HepG2 (cell line): ENCODE data around the gene CLDND2. TPM values are rescaled to one million over a fixed set of nuclear protein-coding genes. Genes with fewer than 3 reads are reported as not detected.

Experiments
- HIC2 ChIP-seq: sonication (generic); formaldehyde crosslinking; IDR thresholded peaks from 2 replicates; pipeline ENCODE4 v1.9.0; 2022; ENCODE audit warnings: low read depth, missing genetic modification reagents
- KAT2B ChIP-seq: fragments of 150-350 bp; IDR thresholded peaks from 2 replicates; pipeline ENCODE4 v1.6.1; 2014; ENCODE audit warnings: low read depth, low read length, borderline replicate concordance
- KMT2A ChIP-seq: sonication (generic); formaldehyde crosslinking; IDR thresholded peaks from 2 replicates; pipeline ENCODE4 v1.4.0; 2020; ENCODE audit warnings: missing genetic modification reagents
- MTF1 ChIP-seq: sonication (generic); formaldehyde crosslinking; IDR thresholded peaks from 2 replicates; pipeline ENCODE4 v1.5.0; 2020; ENCODE audit warnings: missing genetic modification reagents
- NR1H2 ChIP-seq: sonication (generic); formaldehyde crosslinking; IDR thresholded peaks from 2 replicates; pipeline ENCODE4 v1.8.1; 2022; ENCODE audit warnings: low read depth, missing genetic modification reagents, borderline replicate concordance
- SIN3B ChIP-seq: fragments of 150-350 bp; IDR thresholded peaks from 2 replicates; pipeline ENCODE4 v1.6.1; 2014; ENCODE audit warnings: low read length
- STAT5B ChIP-seq: sonication (generic); formaldehyde crosslinking; IDR thresholded peaks from 2 replicates; pipeline ENCODE4 v1.4.0; 2020; ENCODE audit warnings: missing genetic modification reagents
- TSC22D2 ChIP-seq: sonication (generic); formaldehyde crosslinking; IDR thresholded peaks from 2 replicates; pipeline ENCODE4 v1.5.1; 2020; ENCODE audit warnings: missing genetic modification reagents, mild to moderate bottlenecking, borderline replicate concordance
- ZBTB26 ChIP-seq: IDR thresholded peaks from 2 replicates; pipeline ENCODE4 v1.6.1; 2016; ENCODE audit warnings: missing compliant biosample characterization, missing genetic modification reagents, borderline replicate concordance
- ZBTB37 ChIP-seq: sonication (generic); formaldehyde crosslinking; IDR thresholded peaks from 2 replicates; pipeline ENCODE4 v1.4.0; 2020; ENCODE audit warnings: mild to moderate bottlenecking, missing genetic modification reagents
- ZNF329 ChIP-seq: sonication (generic); formaldehyde crosslinking; IDR thresholded peaks from 2 replicates; pipeline ENCODE4 v1.9.0; 2021; ENCODE audit warnings: low read depth, mild to moderate bottlenecking, missing genetic modification reagents
- ZNF354B ChIP-seq: sonication (generic); formaldehyde crosslinking; IDR thresholded peaks from 2 replicates; pipeline ENCODE4 v1.8.0; 2022; ENCODE audit warnings: mild to moderate bottlenecking, missing genetic modification reagents
- ZNF383 ChIP-seq: sonication (generic); formaldehyde crosslinking; IDR thresholded peaks from 2 replicates; pipeline ENCODE4 v1.4.0; 2020; ENCODE audit warnings: missing genetic modification reagents, mild to moderate bottlenecking, borderline replicate concordance
- ZNF484 ChIP-seq: sonication (generic); formaldehyde crosslinking; IDR thresholded peaks from 2 replicates; pipeline ENCODE4 v1.5.1; 2020; ENCODE audit warnings: mild to moderate bottlenecking, low read depth, missing genetic modification reagents, borderline replicate concordance
- ZNF761 ChIP-seq: sonication (generic); formaldehyde crosslinking; conservative IDR thresholded peaks from 2 replicates; pipeline ENCODE4 v1.4.0; 2020; ENCODE audit warnings: mild to moderate bottlenecking, missing genetic modification reagents
- ZXDC ChIP-seq: sonication (generic); formaldehyde crosslinking; IDR thresholded peaks from 2 replicates; pipeline ENCODE4 v1.5.0; 2020; ENCODE audit warnings: mild to moderate bottlenecking, missing genetic modification reagents
- polyA plus RNA-seq, 8 experiments: library from polyadenylated mRNA; depleted of rRNA in 3 of 8; stranded (reverse) in 7 of 8; unstranded in 1 of 8; fragments of >200 nt; fragmentation: Illumina TruSeq in 4 of 8; extraction: Trizol in 4 of 8; gene quantifications; 2 replicates each; pipeline versions ENCODE4 v1.2.1 to v1.2.3, GENCODE V29; 2011 to 2016; ENCODE audit warnings: low read depth in 4 of 8, missing spikeins in 1 of 8, mixed read lengths in 1 of 8; ENCODE audit not compliant: insufficient read depth in 1 of 8
- total RNA-seq, 5 experiments: library from RNA; depleted of rRNA; stranded (reverse); fragments of >200 nt; fragmentation: Illumina TruSeq; extraction: Trizol; gene quantifications; 2 replicates each; pipeline ENCODE4 v1.2.3, GENCODE V29; 2016; ENCODE audit warnings: low read depth in 1 of 5
- TF ChIP-seq, protein P1 (sequence below): sonication (generic); formaldehyde crosslinking; IDR thresholded peaks from 2 replicates; pipeline ENCODE4 v1.4.0; 2020; ENCODE audit warnings: missing genetic modification reagents
- TF ChIP-seq, protein P2 (sequence below): sonication (generic); formaldehyde crosslinking; conservative IDR thresholded peaks from 2 replicates; pipeline ENCODE4 v1.8.1; 2023; ENCODE audit warnings: missing genetic modification reagents

Gene CLDND2
- total and polyA plus RNA-seq, 2 of the 13 experiments (the other 11 are each of a cell fraction or from before 2014, with no cell fraction given) = 0.84 to 1.8 TPM

DNA sequence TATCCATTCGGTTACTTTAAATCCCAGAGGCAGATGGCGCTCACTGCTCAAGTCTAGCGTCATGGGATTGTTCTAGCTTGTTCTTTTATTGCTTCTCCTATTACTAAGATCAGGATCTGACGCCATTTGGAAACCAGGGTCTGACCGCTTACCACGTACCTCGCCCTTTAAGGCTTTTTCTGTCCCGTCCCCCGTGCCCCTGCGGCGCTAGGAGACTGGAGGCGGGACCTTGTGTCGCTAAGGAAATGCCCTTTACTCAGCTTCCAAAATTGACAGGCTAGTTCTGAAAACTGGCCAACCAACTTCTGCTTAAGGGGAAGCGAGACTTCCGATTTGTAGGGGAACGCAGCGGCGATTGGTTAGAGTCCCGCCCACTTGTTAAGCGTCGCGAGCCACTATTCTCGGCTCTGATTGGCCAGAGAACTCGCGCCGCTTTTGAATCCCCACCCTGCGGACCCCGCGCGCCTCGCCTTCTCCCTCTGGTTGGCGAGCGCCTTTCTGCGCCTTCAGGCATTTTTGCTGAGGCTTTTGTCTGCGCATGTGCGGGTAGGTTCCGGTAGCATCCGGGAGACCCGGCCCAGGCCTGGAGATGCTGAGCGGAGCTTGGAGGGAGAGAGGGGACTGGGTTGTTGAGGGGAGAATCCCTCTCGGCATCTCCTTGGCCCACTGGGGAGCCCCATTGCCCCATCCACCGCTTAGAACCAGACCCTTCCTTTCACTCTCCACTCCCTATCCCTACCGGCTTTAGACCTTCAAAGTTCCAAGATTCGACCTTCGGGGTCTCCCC lies 25.4 kb upstream of the CLDND2 start (continued):
- TF ChIP-seq ZXDC (CRISPR knock-in tag) = no peak
- TF ChIP-seq, protein P1, sequence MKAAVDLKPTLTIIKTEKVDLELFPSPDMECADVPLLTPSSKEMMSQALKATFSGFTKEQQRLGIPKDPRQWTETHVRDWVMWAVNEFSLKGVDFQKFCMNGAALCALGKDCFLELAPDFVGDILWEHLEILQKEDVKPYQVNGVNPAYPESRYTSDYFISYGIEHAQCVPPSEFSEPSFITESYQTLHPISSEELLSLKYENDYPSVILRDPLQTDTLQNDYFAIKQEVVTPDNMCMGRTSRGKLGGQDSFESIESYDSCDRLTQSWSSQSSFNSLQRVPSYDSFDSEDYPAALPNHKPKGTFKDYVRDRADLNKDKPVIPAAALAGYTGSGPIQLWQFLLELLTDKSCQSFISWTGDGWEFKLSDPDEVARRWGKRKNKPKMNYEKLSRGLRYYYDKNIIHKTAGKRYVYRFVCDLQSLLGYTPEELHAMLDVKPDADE (CRISPR knock-in tag) = 0 out of 2 replicates have a peak, but pooled peaks have one; percentile 33
- TF ChIP-seq HIC2 (CRISPR knock-in tag) = no peak
- TF ChIP-seq ZNF484 (CRISPR knock-in tag) = no peak
- no peak for TF ChIP-seq ZNF329 (CRISPR knock-in tag)
- TF ChIP-seq KAT2B = no peak
- no peak for TF ChIP-seq ZNF354B (CRISPR knock-in tag)
- no peak for TF ChIP-seq ZNF761 (CRISPR knock-in tag)
- TF ChIP-seq ZNF383 (CRISPR knock-in tag) = no peak
- TF ChIP-seq STAT5B (CRISPR knock-in tag) = no peak
- no peak for TF ChIP-seq NR1H2 (CRISPR knock-in tag)
- TF ChIP-seq TSC22D2 (CRISPR knock-in tag) = no peak; the same call in 1 of the 2 replicates
- TF ChIP-seq SIN3B = peak; percentile 94
- TF ChIP-seq, protein P2, sequence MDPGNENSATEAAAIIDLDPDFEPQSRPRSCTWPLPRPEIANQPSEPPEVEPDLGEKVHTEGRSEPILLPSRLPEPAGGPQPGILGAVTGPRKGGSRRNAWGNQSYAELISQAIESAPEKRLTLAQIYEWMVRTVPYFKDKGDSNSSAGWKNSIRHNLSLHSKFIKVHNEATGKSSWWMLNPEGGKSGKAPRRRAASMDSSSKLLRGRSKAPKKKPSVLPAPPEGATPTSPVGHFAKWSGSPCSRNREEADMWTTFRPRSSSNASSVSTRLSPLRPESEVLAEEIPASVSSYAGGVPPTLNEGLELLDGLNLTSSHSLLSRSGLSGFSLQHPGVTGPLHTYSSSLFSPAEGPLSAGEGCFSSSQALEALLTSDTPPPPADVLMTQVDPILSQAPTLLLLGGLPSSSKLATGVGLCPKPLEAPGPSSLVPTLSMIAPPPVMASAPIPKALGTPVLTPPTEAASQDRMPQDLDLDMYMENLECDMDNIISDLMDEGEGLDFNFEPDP (CRISPR knock-in tag) = no peak
- TF ChIP-seq ZBTB26 (CRISPR knock-in tag) = no peak
- TF ChIP-seq ZBTB37 (CRISPR knock-in tag) = no peak
- no peak for TF ChIP-seq KMT2A (CRISPR knock-in tag)
- no peak for TF ChIP-seq MTF1 (CRISPR knock-in tag)
